ENCODE measurements around the gene OR2V1. TPM values are rescaled to one million over a fixed set of nuclear protein-coding genes. Genes with fewer than 3 reads are reported as not detected.

The OR2V1 gene
- total RNA-seq, 1 donor, result not detected

- peak overlapping the region; percentile 73 for H3K27ac ChIP-seq (ENCODE audit: low read depth, low read length)
- H3K27me3 ChIP-seq (ENCODE audit: insufficient read depth, low read length), result peaks cover 15% of the 10 kb centered on the region
- H3K9me3 ChIP-seq (ENCODE audit: low read depth, low read length), result no peaks in the 10 kb centered on the region
- H2AFZ ChIP-seq (ENCODE audit: low read length), result peak overlapping the region; percentile 94
- peak overlapping the region; percentile 81 for H3K4me2 ChIP-seq (ENCODE audit: insufficient read depth, low read length)
- H3K4me3 ChIP-seq (ENCODE audit: insufficient read depth, low read length), result peak overlapping the region; percentile 70
- no peaks in the 10 kb centered on the region for H3K79me2 ChIP-seq (ENCODE audit: insufficient read depth, low read length)
- H3K36me3 ChIP-seq (ENCODE audit: insufficient read depth, low read length), result no peaks in the 10 kb centered on the region
- TF ChIP-seq CTCF (IDR thresholded peaks at IDR 0.05; ENCODE audit: extremely low read depth, low read depth, low read length), result no peak
- H4K20me1 ChIP-seq (ENCODE audit: insufficient read depth, low read length), result no peaks in the 10 kb centered on the region
- peak; percentile 89 for DNase-seq (ENCODE audit: insufficient read length, low spot score, missing footprints)
- peaks cover 6% of the 10 kb centered on the region for H3K4me1 ChIP-seq (ENCODE audit: insufficient read depth, low read length)
These were observed 29.3 kb upstream of the OR2V1 start for GRCh38 chr5:181160152-181160754.

DNA sequence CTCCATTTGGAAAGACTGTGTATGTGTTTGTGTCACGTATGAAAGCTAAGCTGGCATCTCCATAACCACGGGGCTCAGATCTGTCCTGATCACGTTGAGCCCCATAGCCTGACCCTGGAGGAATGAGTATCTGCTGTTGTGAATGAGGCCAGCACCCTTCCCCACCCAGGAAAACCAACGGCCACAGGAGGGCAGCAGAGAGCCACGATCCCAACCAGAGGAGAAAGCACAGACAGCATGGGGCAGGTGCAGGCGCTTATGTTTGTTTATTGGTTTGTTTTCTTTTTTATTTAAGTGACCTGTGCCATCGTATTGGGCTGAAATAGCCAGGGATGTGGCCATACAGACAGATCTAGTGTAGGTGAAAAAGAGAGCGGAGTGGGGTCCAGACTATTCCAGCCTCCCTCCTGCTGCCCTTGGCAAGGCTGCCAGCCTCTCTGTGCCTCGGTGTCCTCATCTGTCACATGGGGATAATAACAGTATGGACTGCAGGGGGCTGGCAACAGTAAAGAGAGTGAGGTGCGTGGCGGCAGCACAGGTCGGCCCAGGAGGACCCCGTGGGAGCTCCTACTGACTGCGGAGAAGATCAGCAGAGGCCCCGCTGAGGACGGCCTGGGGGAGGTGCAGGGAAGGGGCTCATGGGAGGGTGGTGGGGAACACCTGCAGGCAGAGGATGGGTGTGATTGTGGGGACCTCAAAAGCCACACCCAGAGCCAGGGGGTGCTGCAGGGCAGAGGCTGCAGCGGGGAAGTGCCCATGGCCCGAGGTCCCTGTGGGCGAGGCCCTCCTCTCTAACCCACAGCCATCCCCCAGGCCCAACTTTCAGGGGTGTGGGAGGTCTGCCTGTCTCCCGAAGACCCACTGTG lies 28.6 kb upstream of the OR2V1 start:
- peak; percentile 95 for DNase-seq (ENCODE audit: insufficient read length, low spot score, missing footprints)
- H3K36me3 ChIP-seq (ENCODE audit: insufficient read depth, low read length), result no peaks in the 10 kb centered on the region
- H3K4me3 ChIP-seq (ENCODE audit: insufficient read depth, low read length), result no peak overlapping the region
- no peaks in the 10 kb centered on the region for H3K79me2 ChIP-seq (ENCODE audit: insufficient read depth, low read length)
- peak overlapping the region; percentile 73 for H3K27ac ChIP-seq (ENCODE audit: low read depth, low read length)
- peak overlapping the region; percentile 94 for H2AFZ ChIP-seq (ENCODE audit: low read length)
- peaks cover 15% of the 10 kb centered on the region for H3K27me3 ChIP-seq (ENCODE audit: insufficient read depth, low read length)
- H3K4me2 ChIP-seq (ENCODE audit: insufficient read depth, low read length), result peak overlapping the region; percentile 81
- peak; percentile 94 for TF ChIP-seq CTCF (IDR thresholded peaks at IDR 0.05; ENCODE audit: extremely low read depth, low read depth, low read length)
- no peaks in the 10 kb centered on the region for H4K20me1 ChIP-seq (ENCODE audit: insufficient read depth, low read length)
- H3K9me3 ChIP-seq (ENCODE audit: low read depth, low read length), result no peaks in the 10 kb centered on the region
- peaks cover 6% of the 10 kb centered on the region for H3K4me1 ChIP-seq (ENCODE audit: insufficient read depth, low read length)

DNA sequence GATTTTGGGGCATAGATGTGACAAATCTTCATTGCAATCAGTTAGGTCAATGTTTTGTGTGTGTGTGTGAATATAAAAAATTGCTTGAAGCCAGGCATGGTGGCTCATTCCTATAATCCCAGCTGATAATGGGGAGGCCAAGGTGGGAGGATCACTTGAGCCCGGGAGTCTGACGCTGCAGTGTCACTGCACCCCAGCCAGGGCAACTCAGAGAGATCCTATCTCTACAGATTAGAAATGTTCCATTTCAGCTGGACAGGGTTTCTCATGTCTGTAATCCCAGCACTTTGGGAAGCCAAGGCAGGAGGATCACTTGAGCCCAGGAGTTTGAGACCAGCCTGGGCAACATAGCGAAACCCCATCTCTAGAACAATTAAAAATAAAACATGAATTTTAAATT lies 27.9 kb upstream of the OR2V1 start:
- H2AFZ ChIP-seq (ENCODE audit: low read length), result no peak overlapping the region
- peaks cover 6% of the 10 kb centered on the region for H3K4me1 ChIP-seq (ENCODE audit: insufficient read depth, low read length)

More for the DNA sequence above, 27.9 kb upstream of the OR2V1 start:
- H3K4me3 ChIP-seq (ENCODE audit: insufficient read depth, low read length), result no peak overlapping the region
- no peaks in the 10 kb centered on the region for H3K9me3 ChIP-seq (ENCODE audit: low read depth, low read length)
- no peak overlapping the region for H3K4me2 ChIP-seq (ENCODE audit: insufficient read depth, low read length)
- no peak for TF ChIP-seq CTCF (IDR thresholded peaks at IDR 0.05; ENCODE audit: extremely low read depth, low read depth, low read length)
- DNase-seq (ENCODE audit: insufficient read length, low spot score, missing footprints), result no peak
- H4K20me1 ChIP-seq (ENCODE audit: insufficient read depth, low read length), result no peaks in the 10 kb centered on the region
- no peaks in the 10 kb centered on the region for H3K36me3 ChIP-seq (ENCODE audit: insufficient read depth, low read length)
- no peak overlapping the region for H3K27ac ChIP-seq (ENCODE audit: low read depth, low read length)
- H3K79me2 ChIP-seq (ENCODE audit: insufficient read depth, low read length), result no peaks in the 10 kb centered on the region
- H3K27me3 ChIP-seq (ENCODE audit: insufficient read depth, low read length), result peaks cover 15% of the 10 kb centered on the region

All from osteoblast (primary cell).